Activated naive CD4-positive, alpha-beta T cell treated with anti-CD3 and anti-CD28 coated beads, Interleukin-2, amount 10 ng/mL, durations not matched to agents 5 hours and 36 hours (primary cell): Measurements from ENCODE around the gene RPL21. TPM values are rescaled to one million over a fixed set of nuclear protein-coding genes. Genes with fewer than 3 reads are reported as not detected.

Experiments
- total RNA-seq, 2 experiments: library from RNA; stranded (reverse); gene quantifications; one replicate each; pipeline ENCODE4 v1.2.3, GENCODE V29; 2021

RPL21 gene
- 1,000 to 10,000 TPM; 1,127 to 1,196 TPM for total RNA-seq

GRCh38 chr13:27251166-27252091 lies at the start of gene RPL21:
RPL21 (plus strand) TSS chr13:27251558; CDS start chr13:27253777, 2,219 bp downstream.

GRCh38 chr13:27270594-27271520 lies 19.5 kb downstream of the RPL21 start, which contains the start of gene RASL11A:
RASL11A (plus strand) TSS chr13:27270830; CDS start chr13:27270945, 115 bp downstream.

Other genes starting within 250 kb of the RPL21 start
- gene USP12, start 79.7 kb upstream of the RPL21 start, total RNA-seq = 10 to 100 TPM; 17.9 to 19.0 TPM
- gene RASL11A, start 19.3 kb downstream of the RPL21 start, total RNA-seq = under 1 TPM; 0.35 to 0.70 TPM
- 100 to 1,000 TPM; 192 to 199 TPM for gene GTF3A, start 173.1 kb downstream of the RPL21 start, total RNA-seq
- 10 to 100 TPM; 57.5 to 65.6 TPM for gene MTIF3, start 199.0 kb downstream of the RPL21 start, total RNA-seq